ENCODE measurements around the gene HS3ST5.

The HS3ST5 gene

GRCh38 chr6:114304304-114304887, 38.4 kb downstream of the HS3ST5 start:
- H3K27me3 ChIP-seq: no peaks in the 10 kb centered on the region
- no peak for TF ChIP-seq Cebpa-rat (IDR thresholded peaks at IDR 0.05)
- no peak overlapping the region for H3K4me2 ChIP-seq
- no peaks in the 10 kb centered on the region for H4K20me1 ChIP-seq
- H3K9ac ChIP-seq: no peak overlapping the region
- H3K36me3 ChIP-seq: no peaks in the 10 kb centered on the region
- no peak overlapping the region for H3K27ac ChIP-seq
- no peak overlapping the region for H3K4me3 ChIP-seq
- peaks cover 7% of the 10 kb centered on the region for H3K9me3 ChIP-seq
- H3K4me1 ChIP-seq: no peaks in the 10 kb centered on the region

GRCh38 chr6:114301596-114302219, 41.1 kb downstream of the HS3ST5 start:
- Histone ChIP-seq H3K4me1 (no peaks in the 10 kb centered on the region), H3K9ac (no peak overlapping the region), H3K36me3 (no peaks in the 10 kb centered on the region), H3K9me3 (peaks cover 13% of the 10 kb centered on the region), H3K4me3 (no peak overlapping the region), H4K20me1 (no peaks in the 10 kb centered on the region), H3K27ac (no peak overlapping the region), H3K4me2 (no peak overlapping the region), H3K27me3 (no peaks in the 10 kb centered on the region)
- TF ChIP-seq Cebpa-rat (IDR thresholded peaks at IDR 0.05): no peak

DNA sequence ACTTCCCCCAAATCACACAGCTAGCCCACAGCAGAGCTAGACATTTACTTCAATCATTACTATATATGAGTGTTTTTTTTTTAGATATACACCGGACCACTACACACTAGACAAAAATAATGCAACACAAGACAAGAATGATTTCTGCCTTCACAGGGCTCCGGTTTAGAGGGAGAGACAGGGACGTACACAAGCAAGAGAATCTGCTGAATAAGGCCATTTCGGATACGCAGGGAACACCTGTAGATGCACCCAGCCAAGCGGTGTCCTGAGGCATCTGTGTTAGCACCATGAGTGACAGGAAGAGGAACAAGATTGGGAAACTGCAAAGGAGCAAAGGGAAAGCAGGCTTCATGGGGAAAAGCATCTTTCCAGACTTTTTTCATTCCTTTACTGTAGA, 45.7 kb downstream of the HS3ST5 start:
- no peak overlapping the region for H3K4me3 ChIP-seq
- H3K27me3 ChIP-seq: no peaks in the 10 kb centered on the region
- no peak for TF ChIP-seq Cebpa-rat (IDR thresholded peaks at IDR 0.05)
- no peak overlapping the region for H3K9ac ChIP-seq
- no peaks in the 10 kb centered on the region for H3K36me3 ChIP-seq
- no peaks in the 10 kb centered on the region for H4K20me1 ChIP-seq
- H3K9me3 ChIP-seq: peaks cover 9% of the 10 kb centered on the region
- no peak overlapping the region for H3K4me2 ChIP-seq
- H3K27ac ChIP-seq: no peak overlapping the region
- H3K4me1 ChIP-seq: no peaks in the 10 kb centered on the region

DNA sequence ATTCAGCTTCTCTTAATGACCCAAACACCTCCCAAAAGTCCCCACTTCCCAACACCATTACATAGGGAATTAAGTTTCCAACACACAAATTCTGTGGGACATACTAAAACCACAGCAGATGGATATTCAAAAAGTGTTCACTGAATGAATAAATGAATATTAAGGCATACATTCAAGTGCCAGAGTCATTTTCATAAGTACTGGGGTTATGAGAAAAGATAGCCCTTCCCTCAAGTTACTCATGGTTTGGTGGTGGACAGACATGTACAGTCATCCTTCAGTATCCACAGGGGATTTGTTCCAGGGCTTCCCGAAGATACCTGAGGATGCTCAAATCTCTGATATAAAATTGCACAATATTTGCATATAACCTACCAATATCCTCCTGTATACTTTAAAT, 50.4 kb downstream of the HS3ST5 start:
- no peak overlapping the region for H3K9ac ChIP-seq

GRCh38 chr6:114291428-114291827, 51.4 kb downstream of the HS3ST5 start:
- Histone ChIP-seq H3K27ac (no peak overlapping the region), H3K9me3 (no peaks in the 10 kb centered on the region), H3K9ac (no peak overlapping the region), H3K4me3 (no peak overlapping the region), H3K4me1 (no peaks in the 10 kb centered on the region), H3K27me3 (no peaks in the 10 kb centered on the region), H3K36me3 (no peaks in the 10 kb centered on the region), H4K20me1 (no peaks in the 10 kb centered on the region), H3K4me2 (no peak overlapping the region)
- TF ChIP-seq Cebpa-rat (IDR thresholded peaks at IDR 0.05): no peak

More for the DNA sequence above, 50.4 kb downstream of the HS3ST5 start:
- TF ChIP-seq Cebpa-rat (IDR thresholded peaks at IDR 0.05): no peak
- Histone ChIP-seq H3K36me3 (no peaks in the 10 kb centered on the region), H4K20me1 (no peaks in the 10 kb centered on the region), H3K4me1 (no peaks in the 10 kb centered on the region), H3K27me3 (no peaks in the 10 kb centered on the region), H3K27ac (no peak overlapping the region), H3K4me3 (no peak overlapping the region), H3K9me3 (no peaks in the 10 kb centered on the region), H3K4me2 (no peak overlapping the region)

- Histone ChIP-seq H3K4me2 (no peak overlapping the region), H3K9me3 (no peaks in the 10 kb centered on the region), H3K9ac (no peak overlapping the region), H3K36me3 (no peaks in the 10 kb centered on the region), H3K4me3 (no peak overlapping the region), H3K27ac (no peak overlapping the region), H3K27me3 (no peaks in the 10 kb centered on the region), H4K20me1 (no peaks in the 10 kb centered on the region), H3K4me1 (no peaks in the 10 kb centered on the region)
- no peak for TF ChIP-seq Cebpa-rat (IDR thresholded peaks at IDR 0.05)
Measured at GRCh38 chr6:114290864-114291263, 52.0 kb downstream of the HS3ST5 start.

DNA sequence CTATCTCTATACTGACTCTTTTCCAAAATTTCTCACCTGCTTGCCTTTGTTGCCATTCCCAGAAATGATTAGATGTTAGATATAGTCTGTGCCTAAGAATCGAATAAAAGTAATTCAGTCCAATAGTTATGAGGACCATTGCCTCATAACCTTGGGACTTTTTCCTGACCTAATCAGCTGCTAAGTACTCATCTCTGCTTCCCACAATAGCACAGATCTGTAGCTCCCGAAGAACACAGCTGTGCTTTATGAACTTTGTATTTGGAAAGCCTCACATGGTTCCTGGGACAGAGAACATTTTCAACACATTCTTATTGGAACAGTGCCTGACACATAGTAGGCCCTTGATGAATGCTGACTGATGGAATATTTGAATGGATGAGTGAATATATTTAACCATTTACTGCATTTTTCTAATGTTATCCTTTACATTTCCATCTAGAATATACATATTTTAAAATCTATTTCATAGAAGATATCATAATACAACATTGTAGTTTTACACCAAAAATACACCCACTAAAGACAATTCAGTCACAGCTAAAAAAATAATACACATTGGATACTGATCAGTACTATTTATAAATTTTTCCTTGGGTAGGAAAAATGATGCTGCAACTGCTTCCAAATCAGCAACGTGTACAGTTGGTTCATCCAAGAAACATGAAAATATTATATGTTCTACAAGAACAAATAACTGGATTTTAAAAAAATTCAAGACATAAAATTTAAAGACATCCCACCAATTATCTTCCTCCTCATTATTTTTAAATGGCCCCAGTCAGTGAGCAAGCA, 53.9 kb downstream of the HS3ST5 start:
- Histone ChIP-seq H3K36me3 (no peaks in the 10 kb centered on the region), H3K27me3 (no peaks in the 10 kb centered on the region), H3K9me3 (no peaks in the 10 kb centered on the region), H3K27ac (no peak overlapping the region), H4K20me1 (no peaks in the 10 kb centered on the region), H3K4me2 (no peak overlapping the region), H3K4me3 (no peak overlapping the region), H3K9ac (no peak overlapping the region), H3K4me1 (no peaks in the 10 kb centered on the region)
- TF ChIP-seq Cebpa-rat (IDR thresholded peaks at IDR 0.05): no peak

- no peaks in the 10 kb centered on the region for H3K4me1 ChIP-seq
- TF ChIP-seq Cebpa-rat (IDR thresholded peaks at IDR 0.05): no peak
- H3K27ac ChIP-seq: no peak overlapping the region
- no peaks in the 10 kb centered on the region for H4K20me1 ChIP-seq
- H3K9me3 ChIP-seq: no peaks in the 10 kb centered on the region
- H3K36me3 ChIP-seq: no peaks in the 10 kb centered on the region
- H3K27me3 ChIP-seq: no peaks in the 10 kb centered on the region
- no peak overlapping the region for H3K4me2 ChIP-seq
- no peak overlapping the region for H3K9ac ChIP-seq
- no peak overlapping the region for H3K4me3 ChIP-seq
Measured at GRCh38 chr6:114287461-114287860, 55.4 kb downstream of the HS3ST5 start.

GRCh38 chr6:114286211-114286610, 56.6 kb downstream of the HS3ST5 start:
- TF ChIP-seq Cebpa-rat (IDR thresholded peaks at IDR 0.05): no peak
- H3K4me3 ChIP-seq: no peak overlapping the region
- no peaks in the 10 kb centered on the region for H4K20me1 ChIP-seq
- no peak overlapping the region for H3K9ac ChIP-seq
- H3K36me3 ChIP-seq: no peaks in the 10 kb centered on the region
- no peaks in the 10 kb centered on the region for H3K27me3 ChIP-seq
- H3K4me2 ChIP-seq: no peak overlapping the region
- no peaks in the 10 kb centered on the region for H3K9me3 ChIP-seq
- H3K4me1 ChIP-seq: 0 out of 2 replicates have a peak, but pooled peaks cover 6% of the 10 kb centered on the region
- no peak overlapping the region for H3K27ac ChIP-seq

DNA sequence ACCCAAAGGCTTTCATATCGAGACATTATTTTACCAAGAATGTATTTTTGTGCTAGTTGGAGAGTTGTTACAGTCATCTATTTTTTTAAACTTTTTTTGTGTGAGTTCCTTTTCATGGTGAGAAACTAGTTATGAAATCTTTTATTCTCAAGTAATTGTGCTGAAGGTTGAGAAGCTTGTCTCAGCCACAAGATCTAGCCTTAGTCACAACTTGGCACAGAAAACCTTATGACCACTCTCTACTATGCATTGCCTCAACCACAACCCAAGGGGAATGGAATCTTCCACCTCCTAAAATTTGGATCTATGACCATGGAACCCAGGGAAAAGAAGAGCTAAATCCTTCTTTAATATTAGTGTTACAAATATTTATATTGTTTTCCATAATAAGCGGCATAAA, 58.5 kb downstream of the HS3ST5 start:
- Histone ChIP-seq H4K20me1 (no peaks in the 10 kb centered on the region), H3K27ac (no peak overlapping the region), H3K27me3 (no peaks in the 10 kb centered on the region), H3K9ac (no peak overlapping the region), H3K4me1 (0 out of 2 replicates have a peak, but pooled peaks cover 6% of the 10 kb centered on the region), H3K9me3 (no peaks in the 10 kb centered on the region), H3K4me2 (no peak overlapping the region), H3K36me3 (no peaks in the 10 kb centered on the region), H3K4me3 (no peak overlapping the region)
- TF ChIP-seq Cebpa-rat (IDR thresholded peaks at IDR 0.05): no peak

Data from BLaER1 (cell line).